K562 (cell line): ENCODE data around the gene MYMX. TPM values are rescaled to one million over a fixed set of nuclear protein-coding genes. Genes with fewer than 3 reads are reported as not detected.

Source experiments
- DIDO1 ChIP-seq: fragments of 450-650 bp; IDR thresholded peaks from 2 replicates; pipeline ENCODE4 v1.6.1; 2016; ENCODE audit warnings: low read depth, missing biosample characterization, missing genetic modification characterization
- ELF4 ChIP-seq: fragments of 450-650 bp; formaldehyde crosslinking; IDR thresholded peaks from 2 replicates; pipeline ENCODE4 v1.4.0; 2022; ENCODE audit warnings: missing genetic modification characterization
- HCFC1 ChIP-seq: IDR thresholded peaks from 2 replicates; pipeline ENCODE4 v1.6.1; 2012; ENCODE audit warnings: low read depth, low read length, improper control_type of control experiment
- KLF1 ChIP-seq: fragments of 450-650 bp; IDR thresholded peaks from 2 replicates; pipeline ENCODE4 v1.6.1; 2016; ENCODE audit warnings: missing genetic modification characterization, missing compliant biosample characterization
- KLF10 ChIP-seq: fragments of 250-450 bp; sonication (Bioruptor Pico); IDR thresholded peaks from 2 replicates; pipeline ENCODE4 v1.6.1; 2021; ENCODE audit warnings: matching md5 sums
- LARP7 ChIP-seq: fragments of 450-650 bp; IDR thresholded peaks from 2 replicates; pipeline ENCODE4 v1.6.1; 2016
- NELFE ChIP-seq: IDR thresholded peaks from 2 replicates; pipeline ENCODE4 v1.6.1; 2011; ENCODE audit warnings: mild to moderate bottlenecking; ENCODE audit not compliant: insufficient read depth, insufficient read length
- PYGO2 ChIP-seq: fragments of 450-650 bp; IDR thresholded peaks from 2 replicates; pipeline ENCODE4 v1.6.1; 2016; ENCODE audit warnings: mild to moderate bottlenecking, missing genetic modification characterization, moderate library complexity, missing compliant biosample characterization
- RNF2 ChIP-seq: sonication (generic); IDR thresholded peaks from 2 replicates; pipeline ENCODE4 v1.6.1; 2016
- SAFB2 ChIP-seq: fragments of 200-400 bp; formaldehyde crosslinking; IDR thresholded peaks from 2 replicates; pipeline ENCODE4 v1.6.1; 2018; ENCODE audit warnings: borderline replicate concordance, low read length, low read depth, moderate library complexity; ENCODE audit not compliant: severe bottlenecking
- SIN3B ChIP-seq: fragments of 450-650 bp; IDR thresholded peaks from 2 replicates; pipeline ENCODE4 v1.6.1; 2017; ENCODE audit warnings: low read depth, mild to moderate bottlenecking, moderate library complexity
- TEAD1 ChIP-seq, 2 experiments: fragments of 450-650 bp in 1 of 2; sonication (generic) in 1 of 2; formaldehyde crosslinking; IDR thresholded peaks; 2 replicates each; pipeline versions ENCODE4 v1.4.0 to v1.8.0; 2020 to 2022; ENCODE audit warnings: mild to moderate bottlenecking in 2 of 2, missing genetic modification reagents in 1 of 2
- ZNF165 ChIP-seq: fragments of 250-450 bp; sonication (Bioruptor Pico); IDR thresholded peaks from 2 replicates; pipeline ENCODE4 v1.4.0; 2020; ENCODE audit warnings: borderline replicate concordance
- ZNF232 ChIP-seq: sonication (generic); formaldehyde crosslinking; IDR thresholded peaks from 2 replicates; pipeline ENCODE4 v1.8.0; 2022; ENCODE audit warnings: mild to moderate bottlenecking, missing genetic modification reagents
- ZNF274 ChIP-seq: IDR thresholded peaks from 2 replicates; pipeline ENCODE4 v1.6.1; 2011; ENCODE audit warnings: low read depth, mild to moderate bottlenecking, low read length, moderate library complexity, borderline replicate concordance
- ZNF3 ChIP-seq: fragments of 250-450 bp; sonication (Bioruptor Pico); IDR thresholded peaks from 2 replicates; pipeline ENCODE4 v1.5.0; 2021; ENCODE audit warnings: mild to moderate bottlenecking, moderate library complexity
- ZNF436 ChIP-seq: fragments of 250-450, 450-650 bp; sonication (Bioruptor Pico); formaldehyde crosslinking; IDR thresholded peaks from 2 replicates; pipeline ENCODE4 v1.7.0; 2020; ENCODE audit warnings: mild to moderate bottlenecking
- ZNF76 ChIP-seq: fragments of 250-450 bp; sonication (Bioruptor Pico); IDR thresholded peaks from 2 replicates; pipeline ENCODE4 v1.4.0; 2020; ENCODE audit warnings: mild to moderate bottlenecking, moderate library complexity, borderline replicate concordance
- ZNF785 ChIP-seq: fragments of 250-450 bp; sonication (Bioruptor Pico); IDR thresholded peaks from 2 replicates; pipeline ENCODE4 v1.4.0; 2020; ENCODE audit warnings: mild to moderate bottlenecking
- polyA plus RNA-seq, 8 experiments: library from polyadenylated mRNA; depleted of rRNA in 4 of 8; stranded (reverse) in 5 of 8; unstranded in 3 of 8; fragments of >200 nt; fragmentation: Nextera tagmentation in 2 of 8; fragmentation: Illumina TruSeq in 1 of 8; extraction: Ambion mirVana in 2 of 8; extraction: Trizol in 1 of 8; gene quantifications; 2 replicates each; pipeline versions ENCODE4 v1.2.1 to v1.2.3, GENCODE V29; 2011 to 2014; ENCODE audit warnings: inconsistent platforms in 1 of 8, missing spikeins in 1 of 8
- total RNA-seq, 7 experiments: library from RNA; depleted of rRNA in 6 of 7; stranded (reverse); fragments of >200 nt in 6 of 7; fragmentation: Illumina TruSeq in 2 of 7; extraction: Trizol in 2 of 7; gene quantifications; 2 replicates each; pipeline versions ENCODE4 v1.2.1 to v1.2.3, GENCODE V29; 2011 to 2021; ENCODE audit warnings: low replicate concordance in 1 of 7
- TF ChIP-seq, protein P1 (sequence below), 2 experiments: fragments of 450-650 bp; IDR thresholded peaks; 2 replicates each; pipeline ENCODE4 v1.6.1; 2016
- TF ChIP-seq, protein P2 (sequence below): fragments of 450-650 bp; formaldehyde crosslinking; conservative IDR thresholded peaks from 2 replicates; pipeline ENCODE4 v1.4.0; 2022; ENCODE audit warnings: mild to moderate bottlenecking, missing genetic modification characterization
- TF ChIP-seq, protein P3 (sequence below): fragments of 200-800 bp; sonication (Bioruptor generic); IDR thresholded peaks from 2 replicates; pipeline ENCODE4 v1.6.1; 2016; ENCODE audit warnings: missing genetic modification characterization, missing compliant biosample characterization

MYMX gene
- total and polyA plus RNA-seq, 9 of the 15 experiments (the other 6 are each of a cell fraction or from before 2014, with no cell fraction given), result 0.12 TPM; not detected in 8

DNA sequence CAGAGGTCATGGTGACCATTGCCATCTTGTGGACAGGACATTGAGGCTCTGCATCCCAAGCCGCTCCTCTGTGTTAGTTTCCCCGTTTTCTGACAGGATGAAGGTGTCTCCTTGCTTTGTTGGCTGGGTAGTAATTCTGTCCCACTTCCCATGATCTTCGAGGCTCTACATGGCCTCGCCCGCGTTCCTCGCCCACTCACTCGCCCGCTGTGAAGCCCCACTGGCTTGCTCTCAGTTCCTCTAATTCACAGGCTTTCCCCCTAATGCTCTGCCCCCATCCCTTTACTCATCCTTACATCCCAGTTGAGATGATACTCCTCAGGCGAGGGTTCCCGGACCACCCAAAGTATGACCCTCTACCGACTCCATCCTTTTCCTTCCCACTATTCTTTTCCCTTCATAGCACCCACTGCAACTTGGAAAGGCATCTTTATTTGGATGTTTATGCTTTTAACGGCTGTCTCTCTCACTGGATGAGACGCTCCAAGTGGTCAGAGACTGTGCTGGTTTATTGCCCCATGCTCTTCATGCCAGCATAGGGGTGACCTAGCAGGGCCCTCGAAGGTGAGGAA, 41.1 kb downstream of the MYMX start (continued):
- 0 out of 2 replicates have a peak, but pooled peaks have one; percentile 43 for TF ChIP-seq ZNF165 (CRISPR knock-in tag)
- no peak for TF ChIP-seq ZNF3
- TF ChIP-seq TEAD1 (CRISPR knock-in tag; IDR thresholded peaks at IDR 0.05), result peak in 1 of 2 experiments; percentile 6; a peak in 1 of 4 replicates
- no peak for TF ChIP-seq KLF10 (CRISPR knock-in tag)
- TF ChIP-seq NELFE, result no peak
- no peak for TF ChIP-seq SAFB2
- 0 out of 2 replicates have a peak, but pooled peaks have one; percentile 21 for TF ChIP-seq ZNF232 (CRISPR knock-in tag)
- TF ChIP-seq KLF1 (tag), result no peak
- peak; percentile 61; the same call in 1 of the 2 replicates for TF ChIP-seq DIDO1 (tag)
- no peak for TF ChIP-seq ZNF76
- no peak for TF ChIP-seq LARP7
- TF ChIP-seq RNF2, result no peak
- no peak for TF ChIP-seq ZNF785 (CRISPR knock-in tag)
- no peak for TF ChIP-seq HCFC1
- no peak for TF ChIP-seq ZNF436 (CRISPR knock-in tag)
- no peak for TF ChIP-seq PYGO2 (tag)
- TF ChIP-seq ZNF274, result no peak
- TF ChIP-seq, protein P1, sequence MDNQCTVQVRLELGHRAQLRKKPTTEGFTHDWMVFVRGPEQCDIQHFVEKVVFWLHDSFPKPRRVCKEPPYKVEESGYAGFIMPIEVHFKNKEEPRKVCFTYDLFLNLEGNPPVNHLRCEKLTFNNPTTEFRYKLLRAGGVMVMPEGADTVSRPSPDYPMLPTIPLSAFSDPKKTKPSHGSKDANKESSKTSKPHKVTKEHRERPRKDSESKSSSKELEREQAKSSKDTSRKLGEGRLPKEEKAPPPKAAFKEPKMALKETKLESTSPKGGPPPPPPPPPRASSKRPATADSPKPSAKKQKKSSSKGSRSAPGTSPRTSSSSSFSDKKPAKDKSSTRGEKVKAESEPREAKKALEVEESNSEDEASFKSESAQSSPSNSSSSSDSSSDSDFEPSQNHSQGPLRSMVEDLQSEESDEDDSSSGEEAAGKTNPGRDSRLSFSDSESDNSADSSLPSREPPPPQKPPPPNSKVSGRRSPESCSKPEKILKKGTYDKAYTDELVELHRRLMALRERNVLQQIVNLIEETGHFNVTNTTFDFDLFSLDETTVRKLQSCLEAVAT (IDR thresholded peaks at IDR 0.05), result 0 out of 4 replicates have a peak, but pooled peaks of 1 of the 2 experiments have one; percentile 29
- no peak for TF ChIP-seq SIN3B
- TF ChIP-seq ELF4 (CRISPR knock-in tag), result 0 out of 2 replicates have a peak, but pooled peaks have one; percentile 66
- TF ChIP-seq, protein P2, sequence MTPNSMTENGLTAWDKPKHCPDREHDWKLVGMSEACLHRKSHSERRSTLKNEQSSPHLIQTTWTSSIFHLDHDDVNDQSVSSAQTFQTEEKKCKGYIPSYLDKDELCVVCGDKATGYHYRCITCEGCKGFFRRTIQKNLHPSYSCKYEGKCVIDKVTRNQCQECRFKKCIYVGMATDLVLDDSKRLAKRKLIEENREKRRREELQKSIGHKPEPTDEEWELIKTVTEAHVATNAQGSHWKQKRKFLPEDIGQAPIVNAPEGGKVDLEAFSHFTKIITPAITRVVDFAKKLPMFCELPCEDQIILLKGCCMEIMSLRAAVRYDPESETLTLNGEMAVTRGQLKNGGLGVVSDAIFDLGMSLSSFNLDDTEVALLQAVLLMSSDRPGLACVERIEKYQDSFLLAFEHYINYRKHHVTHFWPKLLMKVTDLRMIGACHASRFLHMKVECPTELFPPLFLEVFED (CRISPR knock-in tag), result peak; percentile 93
- TF ChIP-seq, protein P3, sequence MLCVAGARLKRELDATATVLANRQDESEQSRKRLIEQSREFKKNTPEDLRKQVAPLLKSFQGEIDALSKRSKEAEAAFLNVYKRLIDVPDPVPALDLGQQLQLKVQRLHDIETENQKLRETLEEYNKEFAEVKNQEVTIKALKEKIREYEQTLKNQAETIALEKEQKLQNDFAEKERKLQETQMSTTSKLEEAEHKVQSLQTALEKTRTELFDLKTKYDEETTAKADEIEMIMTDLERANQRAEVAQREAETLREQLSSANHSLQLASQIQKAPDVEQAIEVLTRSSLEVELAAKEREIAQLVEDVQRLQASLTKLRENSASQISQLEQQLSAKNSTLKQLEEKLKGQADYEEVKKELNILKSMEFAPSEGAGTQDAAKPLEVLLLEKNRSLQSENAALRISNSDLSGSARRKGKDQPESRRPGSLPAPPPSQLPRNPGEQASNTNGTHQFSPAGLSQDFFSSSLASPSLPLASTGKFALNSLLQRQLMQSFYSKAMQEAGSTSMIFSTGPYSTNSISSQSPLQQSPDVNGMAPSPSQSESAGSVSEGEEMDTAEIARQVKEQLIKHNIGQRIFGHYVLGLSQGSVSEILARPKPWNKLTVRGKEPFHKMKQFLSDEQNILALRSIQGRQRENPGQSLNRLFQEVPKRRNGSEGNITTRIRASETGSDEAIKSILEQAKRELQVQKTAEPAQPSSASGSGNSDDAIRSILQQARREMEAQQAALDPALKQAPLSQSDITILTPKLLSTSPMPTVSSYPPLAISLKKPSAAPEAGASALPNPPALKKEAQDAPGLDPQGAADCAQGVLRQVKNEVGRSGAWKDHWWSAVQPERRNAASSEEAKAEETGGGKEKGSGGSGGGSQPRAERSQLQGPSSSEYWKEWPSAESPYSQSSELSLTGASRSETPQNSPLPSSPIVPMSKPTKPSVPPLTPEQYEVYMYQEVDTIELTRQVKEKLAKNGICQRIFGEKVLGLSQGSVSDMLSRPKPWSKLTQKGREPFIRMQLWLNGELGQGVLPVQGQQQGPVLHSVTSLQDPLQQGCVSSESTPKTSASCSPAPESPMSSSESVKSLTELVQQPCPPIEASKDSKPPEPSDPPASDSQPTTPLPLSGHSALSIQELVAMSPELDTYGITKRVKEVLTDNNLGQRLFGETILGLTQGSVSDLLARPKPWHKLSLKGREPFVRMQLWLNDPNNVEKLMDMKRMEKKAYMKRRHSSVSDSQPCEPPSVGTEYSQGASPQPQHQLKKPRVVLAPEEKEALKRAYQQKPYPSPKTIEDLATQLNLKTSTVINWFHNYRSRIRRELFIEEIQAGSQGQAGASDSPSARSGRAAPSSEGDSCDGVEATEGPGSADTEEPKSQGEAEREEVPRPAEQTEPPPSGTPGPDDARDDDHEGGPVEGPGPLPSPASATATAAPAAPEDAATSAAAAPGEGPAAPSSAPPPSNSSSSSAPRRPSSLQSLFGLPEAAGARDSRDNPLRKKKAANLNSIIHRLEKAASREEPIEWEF (CRISPR knock-in tag), result no peak
